HG03159 (cell line): ENCODE results near the gene MDK.

Source experiments
- ATAC-seq: cut with Tn5 transposase; IDR thresholded peaks from one replicate; pipeline ENCODE4 v1.9.1; 2021; ENCODE audit warnings: mild to moderate bottlenecking, moderate library complexity; ENCODE audit not compliant: unreplicated experiment

Gene MDK, protein sequence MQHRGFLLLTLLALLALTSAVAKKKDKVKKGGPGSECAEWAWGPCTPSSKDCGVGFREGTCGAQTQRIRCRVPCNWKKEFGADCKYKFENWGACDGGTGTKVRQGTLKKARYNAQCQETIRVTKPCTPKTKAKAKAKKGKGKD

DNA sequence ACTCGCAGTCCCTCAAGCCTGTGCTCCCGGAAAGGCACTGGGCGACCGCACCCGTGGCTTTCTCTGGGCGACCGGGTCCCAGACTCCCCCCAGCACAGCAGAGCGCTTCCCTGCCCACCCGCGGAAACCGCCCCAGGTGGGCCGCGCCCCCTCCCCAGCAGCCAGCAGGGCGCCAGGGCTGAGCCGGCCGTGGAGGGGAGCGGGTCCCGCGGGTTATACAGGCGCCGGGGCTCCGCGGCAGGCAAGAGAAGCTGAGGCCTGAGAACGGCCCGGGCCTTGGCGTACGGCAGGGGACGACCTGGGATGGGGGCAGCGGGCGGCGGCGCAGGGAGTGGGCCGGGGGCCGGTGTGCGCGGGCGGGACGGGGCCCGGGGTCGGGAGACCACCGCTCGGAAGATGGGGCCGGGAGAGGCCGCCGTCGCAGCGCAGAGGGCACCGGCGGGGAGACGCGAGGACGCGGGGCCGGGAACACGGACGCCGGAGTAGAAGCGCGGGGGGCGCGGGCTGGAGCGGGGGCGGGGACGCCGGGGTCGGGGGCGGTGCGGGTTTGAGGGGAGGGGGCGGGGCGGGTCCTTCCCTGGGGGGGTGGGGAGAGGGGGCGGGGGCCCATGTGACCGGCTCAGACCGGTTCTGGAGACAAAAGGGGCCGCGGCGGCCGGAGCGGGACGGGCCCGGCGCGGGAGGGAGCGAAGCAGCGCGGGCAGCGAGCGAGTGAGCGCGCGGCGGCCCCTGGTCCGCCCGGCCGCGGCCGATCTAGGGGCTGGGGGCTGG, at the start of gene MDK:
MDK (plus strand) TSS at position 622 of the 771 bp plus-strand sequence. CDS start 389 bp downstream, outside the sequence.
- no peak for ATAC-seq

GRCh38 chr11:46332093-46332567, 49.3 kb upstream of the MDK start:
- no peak for ATAC-seq

DNA sequence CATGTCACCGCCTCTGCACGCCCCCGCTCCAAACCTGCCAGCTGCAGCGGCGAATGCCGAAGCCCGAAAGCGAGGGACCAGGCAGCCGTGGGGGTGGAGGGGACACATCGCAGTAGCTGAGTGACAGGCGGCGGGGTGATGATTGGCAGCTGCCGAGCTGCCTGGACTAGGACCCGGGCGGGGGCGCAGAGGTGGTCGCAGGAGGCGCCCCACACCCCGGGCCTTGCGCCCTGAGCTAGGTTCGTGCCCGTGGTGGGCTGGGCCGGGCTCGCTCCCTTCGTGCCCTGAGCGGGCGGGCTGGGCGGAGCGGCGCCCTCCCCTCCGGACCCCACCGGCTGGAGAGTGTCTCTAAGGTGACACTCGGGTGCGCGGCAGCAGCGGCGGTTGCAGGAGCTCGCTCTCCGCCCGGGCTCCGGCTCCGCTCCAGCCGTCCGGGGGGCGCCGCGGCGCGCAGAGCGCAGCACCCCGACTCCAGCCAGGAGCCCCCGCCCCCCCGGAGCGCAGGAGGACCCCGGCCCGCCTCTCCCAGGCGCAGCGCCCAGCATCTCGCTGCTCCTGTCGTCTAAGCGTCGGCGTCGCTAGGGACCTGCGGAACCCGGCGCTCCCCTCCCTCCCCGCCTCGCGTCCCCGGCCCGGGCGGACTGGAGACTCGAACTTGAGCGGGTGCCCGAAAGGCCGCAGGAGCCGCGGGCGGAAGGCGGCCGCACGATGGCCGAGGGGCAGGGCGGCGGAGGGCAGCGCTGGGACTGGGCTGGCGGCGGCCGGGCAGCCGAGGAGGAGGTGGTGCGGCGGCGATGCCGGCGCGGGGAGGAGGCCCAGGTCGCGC, 48.7 kb upstream of the MDK start:
- no peak for ATAC-seq

GRCh38 chr11:46333394-46333947, 48.0 kb upstream of the MDK start:
- no peak for ATAC-seq

GRCh38 chr11:46334211-46334610, 47.3 kb upstream of the MDK start:
- no peak for ATAC-seq

- no peak for ATAC-seq
These were observed 46.2 kb upstream of the MDK start for GRCh38 chr11:46335271-46335670.

DNA sequence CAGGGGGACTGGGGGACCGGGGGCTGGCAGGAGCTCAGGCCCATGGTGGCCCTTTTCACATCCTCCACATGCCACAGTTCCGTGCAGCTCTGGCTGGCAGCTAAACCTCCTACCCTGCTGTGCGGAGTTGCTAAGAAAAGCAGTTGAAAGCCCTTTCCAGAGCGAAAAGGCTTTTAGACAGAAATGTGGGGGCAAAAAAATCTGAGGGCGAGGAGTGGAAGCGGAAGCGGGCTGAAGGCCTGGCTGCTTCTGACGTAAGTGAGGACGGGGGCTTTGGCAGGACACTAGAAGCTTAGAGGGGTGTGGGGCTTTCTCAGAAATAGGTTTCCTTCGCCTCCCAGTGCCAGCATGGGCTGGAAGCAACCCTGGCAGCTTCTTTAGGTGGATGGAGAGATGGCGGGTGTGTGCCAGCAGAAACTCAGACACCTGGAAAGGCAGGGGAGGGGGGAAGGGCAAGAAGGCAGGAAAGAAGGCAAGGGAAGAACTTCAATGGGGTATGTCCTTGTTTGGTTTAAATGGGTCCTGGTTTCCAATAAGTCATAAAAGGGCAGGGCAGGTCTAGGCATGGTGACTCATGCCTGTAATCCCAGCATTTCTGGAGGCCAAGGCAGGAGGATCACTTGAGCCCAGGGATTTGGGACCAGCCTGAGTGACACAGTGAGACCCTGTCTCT, 45.4 kb upstream of the MDK start:
- ATAC-seq: no peak

DNA sequence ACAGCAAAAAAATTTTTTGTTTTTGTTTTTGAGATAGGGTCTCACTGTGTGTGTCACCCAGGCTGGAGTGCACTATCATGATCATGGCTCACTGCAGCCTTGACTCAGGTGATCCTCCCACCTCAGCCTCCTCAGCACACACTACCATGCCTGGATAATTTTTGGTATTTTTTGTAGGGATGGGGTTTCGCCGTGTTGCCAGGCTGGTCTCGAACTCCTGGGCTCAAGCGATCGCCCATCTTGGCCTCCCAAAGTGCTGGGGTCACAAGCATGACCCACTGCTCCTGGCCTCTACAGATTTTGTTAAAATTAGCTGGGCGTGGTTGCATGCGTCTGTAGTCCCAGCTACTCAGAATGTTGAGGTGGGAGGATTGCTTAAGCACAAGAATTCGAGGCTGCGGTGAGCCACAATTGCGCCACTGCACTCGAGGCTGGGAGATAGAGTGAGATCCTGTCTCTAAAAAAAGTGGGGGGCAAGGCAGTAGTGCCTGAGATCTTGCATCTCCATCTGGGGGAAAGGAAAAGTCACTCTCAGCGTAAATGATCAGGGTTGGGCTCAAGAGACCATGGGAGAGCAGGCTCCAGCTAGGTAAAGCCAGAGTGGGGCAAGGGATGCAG, 44.8 kb upstream of the MDK start:
- no peak for ATAC-seq

DNA sequence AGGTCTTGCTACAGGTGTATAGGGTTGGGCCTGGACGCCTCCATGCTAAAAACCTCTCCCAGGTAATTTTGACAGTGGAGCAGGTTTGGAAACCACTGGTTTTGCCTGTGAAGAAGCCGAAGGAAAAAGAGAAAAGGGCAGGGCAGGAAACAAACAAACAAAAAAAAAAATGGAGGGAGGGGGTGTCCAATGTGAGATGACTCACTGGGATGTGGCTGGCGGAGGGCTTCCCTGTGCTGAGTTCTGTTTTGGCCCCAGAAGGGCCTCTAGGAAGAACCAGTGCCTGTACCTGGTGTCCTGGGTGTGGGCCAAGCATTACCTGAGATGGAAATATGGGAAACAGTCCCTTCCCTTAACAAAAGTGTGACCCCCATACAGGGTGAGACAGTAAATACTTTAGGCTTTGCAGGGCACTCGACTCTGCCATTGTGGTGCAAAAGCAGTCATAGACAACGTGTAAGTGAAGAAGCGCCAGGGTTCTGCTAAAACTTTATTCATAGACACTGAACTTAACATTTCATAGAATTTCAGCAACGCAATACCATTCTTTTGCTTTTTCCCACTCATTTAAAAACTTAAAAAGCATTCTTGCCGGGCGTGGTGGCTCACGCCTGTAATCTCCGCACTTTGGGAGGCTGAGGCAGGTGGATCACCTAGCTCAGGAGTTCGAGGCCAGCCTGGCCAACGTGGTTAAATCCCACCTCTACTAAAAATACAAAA, 43.7 kb upstream of the MDK start:
- ATAC-seq: no peak

- ATAC-seq: no peak
These were observed 42.9 kb upstream of the MDK start for GRCh38 chr11:46338636-46338987.

GRCh38 chr11:46338988-46339666, 42.3 kb upstream of the MDK start:
- no peak for ATAC-seq

- ATAC-seq: no peak
These were observed 41.7 kb upstream of the MDK start for GRCh38 chr11:46339816-46340215.

DNA sequence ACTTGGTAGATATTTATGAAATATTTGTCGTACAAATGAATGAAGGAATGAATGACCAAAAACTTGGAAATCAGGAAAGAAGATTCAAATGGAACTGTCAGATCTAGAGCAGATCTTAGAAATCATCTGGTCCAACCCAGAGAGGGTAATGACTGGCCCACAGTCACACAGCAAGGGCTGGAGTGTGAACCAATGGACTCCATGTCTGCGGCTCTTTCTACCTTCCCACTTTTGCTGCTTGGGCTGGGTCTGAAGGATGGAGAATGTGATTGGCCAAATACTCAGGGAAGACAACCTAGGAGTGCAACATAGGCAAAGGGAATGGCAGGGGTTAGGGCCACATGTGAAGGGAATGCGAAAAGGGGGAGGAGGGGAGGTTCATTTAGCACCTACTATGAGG, 40.0 kb upstream of the MDK start:
- no peak for ATAC-seq

DNA sequence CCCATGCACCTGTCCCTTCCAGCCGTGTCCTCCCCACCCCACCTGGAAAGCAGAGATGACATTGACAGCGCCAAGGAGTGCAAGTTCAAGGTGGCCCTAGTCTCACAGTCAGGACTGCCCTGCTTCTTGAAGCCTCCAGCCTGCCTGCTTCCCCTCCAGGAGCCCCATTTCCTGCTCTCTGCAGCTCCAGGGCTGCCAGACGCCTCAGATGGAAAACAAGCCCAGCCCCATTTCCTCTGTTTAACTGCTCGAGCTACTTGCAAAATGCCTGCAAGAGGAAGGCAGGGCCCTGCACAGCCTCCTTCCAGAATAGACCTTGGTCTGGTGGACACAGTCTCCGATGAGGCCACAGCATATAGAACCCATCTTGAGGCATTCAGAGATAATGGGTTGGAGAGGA, 39.2 kb upstream of the MDK start:
- ATAC-seq: no peak

DNA sequence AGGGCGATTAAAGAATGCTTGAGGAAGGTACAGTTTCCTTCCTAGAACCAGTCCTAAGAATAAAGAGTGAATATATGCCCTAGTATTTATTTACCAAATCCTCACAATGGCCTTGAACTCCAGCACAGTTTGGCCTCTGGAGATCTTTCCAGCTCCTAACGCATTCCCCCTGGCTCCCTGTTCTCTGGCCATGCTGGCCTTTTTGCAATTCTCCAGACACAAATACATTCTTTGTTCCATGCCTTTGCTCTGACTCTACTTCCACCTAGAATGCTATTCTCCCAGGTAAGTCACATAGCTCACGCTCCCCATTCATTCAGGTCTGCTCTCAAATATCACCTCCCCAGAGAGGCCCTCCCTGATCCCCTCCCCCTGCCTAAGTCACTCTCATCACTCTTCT, 37.9 kb upstream of the MDK start:
- no peak for ATAC-seq

DNA sequence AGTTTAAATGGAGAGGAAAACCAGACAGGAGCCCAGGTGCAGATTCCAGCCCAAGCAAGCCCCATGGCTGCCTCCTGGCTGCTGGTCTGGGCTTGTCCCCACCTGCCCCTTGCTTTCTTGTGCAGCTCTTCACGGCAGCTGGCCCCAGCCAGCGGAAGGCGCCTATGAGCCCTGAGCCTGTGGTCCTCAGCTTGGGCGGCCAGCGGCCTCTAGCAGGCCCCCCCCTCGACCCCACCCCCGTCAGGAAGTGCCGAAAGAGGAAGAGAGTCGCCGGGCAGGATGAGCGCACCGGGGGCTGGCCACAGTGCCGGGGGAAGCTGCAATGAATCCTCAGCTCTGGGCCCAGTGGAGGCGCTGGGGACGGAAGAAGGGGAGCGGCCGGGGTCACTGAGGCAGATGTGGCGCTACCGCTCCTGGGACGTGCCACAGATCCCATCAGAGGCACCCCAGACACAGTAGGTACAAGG, 36.3 kb upstream of the MDK start:
- no peak for ATAC-seq

DNA sequence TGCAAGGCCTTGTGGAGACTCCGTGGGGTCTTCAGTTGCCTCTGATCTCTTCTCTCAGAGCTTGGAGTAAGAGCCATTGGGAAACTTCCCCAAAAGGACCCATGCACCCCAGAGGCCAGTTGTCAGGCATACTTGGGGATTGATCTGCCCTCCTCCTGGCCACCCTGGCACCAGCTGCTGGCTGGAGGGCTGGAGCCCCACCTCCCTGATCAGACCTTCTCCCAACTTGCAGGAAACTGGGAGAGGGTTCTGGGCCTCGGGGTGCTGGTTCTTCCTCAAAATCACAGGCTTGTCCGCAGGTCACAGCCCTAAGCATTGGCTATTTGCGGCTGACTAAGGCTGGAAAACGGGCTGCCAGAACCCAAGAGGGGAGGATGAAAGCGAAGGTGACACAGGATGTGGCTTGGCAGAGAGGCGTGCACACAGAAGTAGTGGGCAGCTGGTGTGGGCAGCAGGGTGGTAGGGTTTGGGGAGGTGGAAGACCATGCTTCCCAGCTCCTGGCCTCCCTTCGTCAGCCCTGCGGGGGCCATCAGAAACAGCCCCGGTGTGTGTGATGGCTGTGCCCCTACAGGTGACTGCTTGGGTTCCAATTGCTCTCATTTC, 35.5 kb upstream of the MDK start:
- ATAC-seq: no peak

DNA sequence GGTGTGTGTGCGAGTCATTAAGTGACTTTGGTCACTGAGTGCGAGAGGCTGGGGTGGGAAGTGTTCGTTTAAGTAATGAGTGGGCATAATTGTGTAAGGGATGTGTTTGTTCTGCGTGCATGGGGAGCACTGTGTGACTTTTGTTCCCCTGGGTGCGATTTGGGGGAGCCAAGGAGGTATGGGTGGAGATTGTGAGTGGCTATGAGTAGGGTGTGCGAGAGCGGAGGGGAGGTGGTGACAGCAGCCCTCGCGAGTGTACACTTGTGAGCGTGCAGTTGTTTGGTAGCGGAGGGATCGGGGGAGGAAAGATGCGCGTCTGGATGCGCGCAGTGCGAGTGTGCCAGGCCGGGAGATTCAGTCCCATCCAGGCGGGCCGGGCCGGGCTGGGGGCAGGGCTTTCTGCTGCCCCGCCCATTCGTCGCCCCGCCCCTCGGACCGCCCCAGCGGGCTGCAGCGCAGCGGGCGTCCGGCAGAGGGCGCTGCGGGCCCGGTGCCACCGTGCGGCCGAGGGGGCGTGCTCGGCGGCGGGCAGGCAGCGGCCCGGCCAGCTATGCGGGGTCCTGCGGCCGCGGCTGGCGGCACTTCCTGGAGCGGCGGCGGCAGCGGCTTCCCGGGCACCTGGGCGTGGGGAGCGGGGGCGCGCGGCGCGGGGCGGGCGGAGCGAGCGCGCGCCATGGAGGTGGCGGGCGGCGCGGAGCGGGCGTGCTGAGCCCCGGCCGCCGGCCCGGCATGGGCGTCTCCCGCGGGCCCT, 34.4 kb upstream of the MDK start, which contains the start of gene DGKZ:
DGKZ (plus strand) TSS at position 578 of the 751 bp plus-strand sequence. CDS start 197 bp downstream, outside the sequence.
- ATAC-seq: peak; percentile 62
